A204.1 (cell line): ENCODE data around the gene DENND2C.
"Not testable (repeated sequence)": the region's sequence is repeated elsewhere in the genome, so short reads cannot be mapped to it uniquely, and the experiment has no call there.

ENCODE experiments used
- FAIRE-seq: peaks from 2 replicates; lab custom pipeline; 2012; peaks lifted over from hg19 to GRCh38; lab: Jason Lieb, UNC

Gene DENND2C

GRCh38 chr1:114594046-114594445, 75.8 kb downstream of the DENND2C start:
- no peak for FAIRE-seq

GRCh38 chr1:114589122-114589521, 80.7 kb downstream of the DENND2C start:
- FAIRE-seq = no peak

- no peak for FAIRE-seq
These were observed 81.6 kb downstream of the DENND2C start for GRCh38 chr1:114588196-114588689.

DNA sequence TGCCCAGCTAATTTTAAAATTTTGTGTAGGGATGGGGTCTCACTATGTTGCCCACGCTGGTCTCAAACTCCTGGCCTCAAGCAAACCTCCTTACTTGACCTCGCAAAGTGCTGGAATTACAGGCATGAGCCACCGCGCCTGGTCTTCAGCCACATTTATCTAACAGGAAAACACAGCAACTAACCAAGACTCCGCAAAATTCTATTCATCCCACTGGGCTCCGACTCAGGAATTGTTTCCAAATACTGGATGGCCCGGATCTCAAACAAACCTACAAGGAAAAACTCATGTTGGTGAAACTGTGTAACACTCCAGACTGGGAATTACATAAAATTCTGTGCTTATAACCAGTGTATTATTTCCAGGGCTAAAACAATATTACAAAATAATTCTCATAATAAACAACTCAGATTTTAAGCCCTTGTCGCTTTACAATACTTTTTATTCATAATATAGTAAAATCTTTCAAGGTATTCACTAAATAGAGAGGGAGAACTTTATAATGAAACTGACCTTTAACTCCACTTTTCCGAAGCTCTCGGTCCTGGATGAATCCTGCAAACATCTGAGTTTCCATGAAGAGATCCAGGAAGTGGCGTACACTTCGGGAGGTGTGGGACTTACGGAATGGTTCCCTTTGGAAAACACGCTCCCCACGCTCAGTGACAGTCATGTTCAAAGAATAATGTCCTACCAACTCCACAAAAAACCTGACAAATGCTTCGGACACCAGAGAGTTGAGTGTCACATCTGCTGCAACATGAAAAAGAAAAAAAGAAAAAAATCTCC, 82.5 kb downstream of the DENND2C start:
- no peak for FAIRE-seq

DNA sequence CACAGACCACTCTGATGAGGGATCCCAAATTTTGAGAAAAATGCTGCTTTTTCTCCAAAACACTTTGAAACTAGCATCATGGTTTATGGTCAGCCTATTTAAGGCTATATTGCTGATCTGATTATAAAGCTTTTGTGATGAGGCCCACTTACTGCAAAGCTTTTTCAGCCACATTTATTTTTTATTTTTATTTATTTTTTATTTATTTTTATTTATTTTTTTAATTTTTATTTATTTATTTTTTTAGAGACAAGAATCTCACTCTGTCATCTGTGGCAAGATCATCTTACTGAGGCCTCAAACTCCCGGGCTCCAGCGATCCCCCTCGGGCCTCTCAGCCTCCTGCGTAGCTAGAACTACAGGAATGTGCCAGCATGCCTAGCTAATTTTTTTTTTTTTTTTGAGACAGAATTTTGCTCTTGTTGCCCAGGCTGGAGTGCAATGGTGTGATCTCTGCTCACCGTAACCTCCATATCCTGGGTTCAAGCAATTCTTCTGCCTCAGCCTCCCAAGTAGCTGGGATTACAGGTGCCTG, 83.3 kb downstream of the DENND2C start:
- no peak for FAIRE-seq

DNA sequence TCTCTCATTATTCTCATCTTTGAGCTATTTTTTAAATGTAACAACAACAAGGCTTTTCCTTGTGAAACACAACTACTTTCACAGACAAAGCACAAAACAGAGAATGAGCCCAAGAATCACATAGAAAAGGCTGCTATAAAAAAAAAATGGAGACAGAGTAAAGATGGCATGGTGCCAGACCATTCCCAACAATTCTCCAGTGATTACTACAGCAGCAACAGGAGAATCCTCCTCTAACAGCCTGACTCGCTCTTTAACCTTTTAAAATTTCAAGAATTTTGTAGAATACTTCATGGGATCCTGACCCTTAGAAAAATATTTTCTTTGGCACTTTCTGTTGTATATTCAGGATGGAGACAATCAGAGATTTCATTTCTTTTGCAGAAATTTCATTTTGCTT, 84.6 kb downstream of the DENND2C start:
- no peak for FAIRE-seq

DNA sequence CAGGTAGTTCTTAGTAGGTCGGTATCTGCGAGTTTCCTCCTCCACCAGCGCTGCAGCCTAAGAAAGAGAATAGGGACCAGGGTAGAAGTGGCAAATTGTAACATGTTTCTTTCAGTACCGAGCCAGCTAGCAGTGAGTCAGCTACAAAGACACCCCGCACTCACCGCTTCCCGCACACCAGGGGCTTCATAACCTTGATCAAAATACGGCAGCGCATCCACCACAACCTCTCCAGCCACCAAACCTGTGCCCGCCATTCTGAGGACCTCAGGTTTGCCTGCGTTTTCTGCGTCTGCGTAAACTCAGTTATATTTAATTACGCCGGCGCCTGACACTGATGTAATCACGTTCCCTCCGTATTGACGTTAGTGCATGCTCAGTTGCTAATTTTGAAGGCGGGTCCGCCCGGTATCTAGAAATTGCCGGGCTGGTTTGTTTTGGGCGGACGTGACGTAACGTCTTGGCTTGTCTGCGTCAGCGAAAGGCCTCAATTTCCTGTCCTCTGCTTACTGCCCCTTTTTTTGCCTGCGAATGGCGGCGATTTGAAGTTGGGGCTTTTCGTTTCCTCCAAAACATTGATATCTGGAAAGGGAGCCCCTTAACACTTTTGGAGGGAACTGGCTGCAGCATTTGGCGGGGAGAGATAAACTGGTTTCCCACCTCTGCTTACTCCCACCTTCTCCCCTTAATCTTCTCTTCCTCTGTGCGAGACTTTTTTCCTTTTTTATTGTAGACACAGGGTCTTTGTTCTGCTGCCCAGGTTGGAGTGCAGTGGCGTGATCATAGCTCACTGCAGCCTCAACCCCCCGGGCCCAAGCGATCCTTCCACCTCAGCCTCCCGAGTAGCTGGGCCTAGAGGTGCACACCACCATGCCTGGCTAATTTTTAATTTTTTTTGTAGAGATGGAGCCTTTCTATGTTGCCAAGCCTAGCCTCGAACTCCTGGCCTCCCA, 88.2 kb downstream of the DENND2C start, which contains the start of gene BCAS2:
TSS of gene BCAS2 (minus strand) at position 281 of the 953 bp plus-strand sequence. CDS start at position 257, 24 bp downstream.
- FAIRE-seq = peak; percentile 100

GRCh38 chr1:114574365-114574764, 95.5 kb downstream of the DENND2C start:
- FAIRE-seq = no peak

DNA sequence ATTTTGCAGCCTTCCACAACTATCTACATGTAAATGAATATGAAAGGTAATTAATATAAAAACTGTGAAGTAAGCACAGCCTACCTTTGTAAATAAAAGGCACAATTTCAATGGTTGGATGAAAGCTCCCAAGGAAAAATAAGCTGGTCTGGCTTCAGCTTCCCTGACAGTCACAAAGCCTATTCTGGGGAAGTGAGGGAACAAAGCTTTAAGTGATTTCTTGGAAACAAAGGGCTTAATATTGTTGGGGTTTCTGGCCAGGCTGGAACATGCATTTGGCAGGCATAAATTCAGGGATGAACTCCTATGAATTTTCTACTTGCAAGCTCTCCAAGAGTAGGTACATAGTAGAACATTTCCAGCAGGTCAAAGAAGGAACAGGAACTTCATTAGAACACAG, 105.7 kb downstream of the DENND2C start:
- no peak for FAIRE-seq

GRCh38 chr1:114562978-114563510, 106.8 kb downstream of the DENND2C start:
- FAIRE-seq = not testable (repeated sequence)

- FAIRE-seq = no peak
These were observed 108.5 kb downstream of the DENND2C start for GRCh38 chr1:114561333-114561732.

DNA sequence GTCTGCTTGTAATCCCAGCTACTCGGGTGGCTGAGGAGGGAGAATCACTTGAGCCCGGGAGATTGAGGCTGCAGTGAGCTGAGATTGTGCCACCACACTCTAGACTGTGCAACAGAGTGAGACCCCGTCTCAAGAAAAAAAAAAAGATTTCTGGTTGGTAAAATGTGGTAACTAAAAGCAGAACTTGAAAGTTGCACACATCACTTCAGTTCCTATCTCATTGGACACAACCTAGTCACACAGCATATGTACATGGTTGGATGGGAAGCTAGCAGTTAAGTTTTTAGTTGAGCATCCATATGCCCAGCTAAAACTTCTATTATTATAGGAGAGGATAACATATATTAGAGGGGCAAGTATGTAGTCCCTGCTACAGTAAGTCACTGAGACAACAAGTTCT, 110.5 kb downstream of the DENND2C start:
- no peak for FAIRE-seq

DNA sequence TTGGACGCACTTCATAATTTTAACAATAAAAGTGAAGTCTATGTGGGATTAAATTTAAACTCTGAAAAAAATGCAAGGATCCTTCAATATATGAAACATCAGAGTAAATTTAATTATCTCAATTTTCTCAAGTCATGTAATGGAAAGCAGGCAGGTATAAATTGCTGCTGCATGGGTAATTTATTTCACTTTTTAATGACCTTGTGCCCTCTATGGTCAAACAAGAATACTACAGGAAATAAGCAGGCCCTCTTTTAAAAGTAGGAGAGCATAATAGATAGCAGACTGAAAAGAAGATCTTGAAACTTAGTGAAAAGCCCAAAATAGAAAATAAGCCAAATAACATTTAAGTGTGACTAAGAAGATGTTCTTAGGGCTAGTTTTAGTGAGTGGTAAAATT, 111.3 kb downstream of the DENND2C start:
- peak; percentile 83 for FAIRE-seq

DNA sequence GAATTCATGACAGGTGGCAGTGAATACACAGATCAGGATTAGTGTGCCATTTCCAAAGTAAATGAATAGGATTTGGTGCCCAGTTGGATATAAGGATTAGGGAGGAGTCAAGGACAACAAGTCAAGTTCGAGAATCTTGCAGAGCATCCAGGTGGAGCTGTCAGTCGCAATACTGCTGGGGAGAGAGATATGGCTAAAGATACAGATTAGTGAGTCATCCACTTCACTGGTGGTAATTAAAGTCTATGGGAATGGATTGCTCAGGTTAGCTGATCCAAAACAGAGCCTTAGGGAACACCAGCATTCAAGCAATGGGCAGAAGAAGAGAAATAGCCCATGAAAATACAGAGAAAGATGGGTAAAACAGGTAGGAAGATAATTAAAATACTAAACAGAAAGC, 115.3 kb downstream of the DENND2C start:
- no peak for FAIRE-seq

GRCh38 chr1:114552106-114552639, 117.7 kb downstream of the DENND2C start:
- no peak for FAIRE-seq

DNA sequence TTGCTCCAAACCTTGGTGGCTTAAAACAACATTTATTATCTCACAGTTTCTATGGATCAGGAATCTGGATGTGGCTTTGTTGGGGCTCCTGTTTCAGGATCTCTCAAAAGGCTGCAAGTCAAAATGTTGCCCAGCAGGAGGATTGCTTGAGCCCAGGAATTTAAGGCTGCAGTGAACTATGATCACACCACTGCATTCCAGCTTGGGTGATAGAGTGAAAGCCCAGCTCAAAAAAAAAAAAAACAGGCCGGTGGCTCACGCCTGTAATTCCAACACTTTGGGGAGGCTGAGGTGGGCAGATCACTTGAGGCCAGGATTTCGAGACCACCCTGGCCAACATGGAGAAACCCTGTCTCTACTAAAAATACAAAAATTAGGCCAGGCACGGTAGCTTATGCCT, 118.4 kb downstream of the DENND2C start:
- FAIRE-seq = no peak

- FAIRE-seq = no peak
These were observed 119.5 kb downstream of the DENND2C start for GRCh38 chr1:114550336-114550735.

- FAIRE-seq = no peak
These were observed 120.7 kb downstream of the DENND2C start for GRCh38 chr1:114549137-114549536.

- FAIRE-seq = no peak
These were observed 122.8 kb downstream of the DENND2C start for GRCh38 chr1:114547076-114547475.

GRCh38 chr1:114545796-114546195, 124.1 kb downstream of the DENND2C start:
- FAIRE-seq = no peak

- no peak for FAIRE-seq
These were observed 124.5 kb downstream of the DENND2C start for GRCh38 chr1:114545315-114545714.

GRCh38 chr1:114540821-114541220, 129.0 kb downstream of the DENND2C start:
- FAIRE-seq = no peak
